HG03378 (cell line): ENCODE measurements around the gene GRM6.

Experiments used
- ATAC-seq: cut with Tn5 transposase; IDR thresholded peaks from one replicate; pipeline ENCODE4 v1.9.1; 2021; ENCODE audit warnings: mild to moderate bottlenecking, moderate library complexity; ENCODE audit not compliant: unreplicated experiment

The GRM6 gene

DNA sequence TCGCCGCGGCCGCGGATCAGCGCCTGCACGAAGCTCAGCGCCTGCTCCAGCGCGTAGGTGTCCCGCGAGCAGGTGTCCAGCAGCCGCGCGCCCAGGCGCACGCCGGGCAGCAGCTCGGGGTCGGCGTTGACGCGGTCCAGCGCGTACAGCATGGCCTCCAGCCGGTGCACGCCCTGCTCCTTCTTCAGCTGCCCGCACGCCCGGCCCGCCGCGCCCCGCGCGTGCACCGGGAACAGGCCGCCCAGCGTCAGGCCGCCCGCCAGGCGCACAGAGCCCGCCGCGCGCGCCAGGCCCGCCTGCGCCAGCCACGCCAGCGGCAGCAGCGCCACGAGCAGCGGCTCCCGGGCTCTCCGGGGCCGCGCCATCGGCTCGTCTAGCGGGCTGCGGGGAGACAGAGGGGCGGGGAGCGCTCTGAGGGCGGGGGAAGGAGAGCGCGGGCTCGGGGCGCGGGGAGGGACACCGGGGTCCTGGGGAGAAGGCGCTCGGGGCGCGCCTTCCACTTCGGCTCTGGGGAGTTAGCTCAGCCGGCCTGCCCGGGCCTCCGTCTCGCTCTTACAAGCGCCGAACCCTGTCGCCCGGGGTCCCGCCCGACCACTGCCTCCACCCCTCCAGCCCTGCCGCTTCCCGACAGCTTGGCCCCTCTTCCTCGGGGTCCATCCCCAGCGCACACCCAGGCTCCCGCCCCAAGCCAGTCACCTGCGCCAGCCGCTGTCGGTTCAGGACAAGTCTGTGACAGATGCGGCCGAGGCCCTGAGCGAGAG lies at the start of gene GRM6:
Gene GRM6, minus strand, starts transcription at position 741 of the 761 bp plus-strand sequence. Its CDS starts 376 bp downstream, at position 365.
- ATAC-seq, result no peak

DNA sequence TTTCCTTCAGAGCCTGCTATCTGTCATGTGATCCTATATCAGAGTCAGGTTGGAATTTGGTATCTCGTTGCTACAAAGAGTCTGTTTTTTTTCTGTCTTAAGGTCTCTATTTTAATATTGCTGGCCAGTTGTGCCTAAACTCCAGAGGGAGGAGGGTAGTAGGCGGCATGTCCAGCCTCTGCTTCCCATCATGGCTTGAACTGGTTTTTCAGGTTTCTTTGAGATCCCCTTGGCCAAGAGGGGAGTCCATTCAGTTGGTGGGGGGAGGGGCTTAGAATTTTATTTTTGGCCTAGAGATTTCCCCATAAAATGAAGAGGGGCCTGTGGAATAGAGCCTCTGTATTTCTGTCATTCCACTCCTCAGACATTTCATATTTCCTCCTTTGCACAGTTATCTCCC lies 49.6 kb upstream of the GRM6 start:
- no peak for ATAC-seq

DNA sequence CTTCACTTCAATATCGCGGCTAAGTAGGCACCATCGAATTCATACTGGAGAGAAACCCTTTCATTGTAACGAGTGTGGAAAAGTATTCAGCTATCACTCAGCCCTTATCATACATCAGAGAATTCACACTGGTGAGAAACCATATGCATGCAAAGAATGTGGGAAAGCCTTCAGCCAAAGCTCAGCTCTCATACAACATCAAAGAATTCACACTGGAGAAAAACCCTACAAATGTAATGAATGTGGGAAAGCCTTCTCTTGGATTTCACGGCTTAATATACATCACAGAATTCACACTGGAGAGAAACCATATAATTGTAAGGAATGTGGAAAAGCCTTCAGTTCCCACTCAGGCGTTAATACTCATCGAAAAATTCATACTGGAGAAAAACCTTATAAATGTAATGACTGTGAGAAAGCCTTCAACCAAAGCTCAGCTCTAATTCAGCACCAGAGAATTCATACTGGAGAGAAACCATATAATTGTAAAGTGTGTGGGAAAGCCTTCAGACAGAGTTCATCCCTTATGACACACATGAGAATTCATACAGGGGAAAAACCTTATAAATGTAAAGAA lies 38.0 kb upstream of the GRM6 start:
- no peak for ATAC-seq

DNA sequence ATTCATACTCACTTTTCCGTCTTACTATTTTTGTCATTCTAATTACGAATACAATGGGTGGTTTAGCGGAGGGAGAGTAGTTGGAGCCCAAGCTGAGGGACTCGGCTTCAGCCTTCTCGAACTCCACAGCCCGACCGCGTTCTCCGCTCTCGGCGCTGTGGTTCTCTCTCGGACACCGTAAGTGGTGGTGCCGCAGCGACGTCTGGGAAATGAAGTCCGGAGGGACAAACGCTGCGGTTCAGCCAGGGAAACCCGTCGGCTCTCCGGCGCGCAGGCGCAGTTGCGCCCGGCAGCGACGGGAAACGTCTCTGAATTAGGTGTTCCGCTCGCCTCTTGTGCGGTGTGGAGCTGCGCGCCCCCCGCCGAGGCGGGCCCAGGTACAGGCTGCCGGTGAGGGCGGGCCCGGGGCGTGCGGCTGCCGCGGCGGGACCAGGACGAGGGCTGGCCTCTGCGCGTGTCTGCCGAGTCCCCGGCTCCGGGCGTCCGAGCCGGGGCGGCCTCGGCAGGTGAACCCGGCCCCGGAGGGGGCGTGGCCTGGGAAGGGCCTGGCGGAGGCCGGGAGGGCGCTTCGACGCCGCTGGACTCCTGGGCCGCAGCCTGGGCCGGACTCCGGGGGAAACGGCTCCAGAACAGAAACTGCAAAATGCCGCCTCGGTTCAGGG lies 28.5 kb upstream of the GRM6 start, which contains the start of gene ZNF879:
Gene ZNF879, plus strand, starts transcription at position 277 of the 662 bp plus-strand sequence. CDS start 1,201 bp downstream, outside the sequence.
- peak; percentile 87 for ATAC-seq

DNA sequence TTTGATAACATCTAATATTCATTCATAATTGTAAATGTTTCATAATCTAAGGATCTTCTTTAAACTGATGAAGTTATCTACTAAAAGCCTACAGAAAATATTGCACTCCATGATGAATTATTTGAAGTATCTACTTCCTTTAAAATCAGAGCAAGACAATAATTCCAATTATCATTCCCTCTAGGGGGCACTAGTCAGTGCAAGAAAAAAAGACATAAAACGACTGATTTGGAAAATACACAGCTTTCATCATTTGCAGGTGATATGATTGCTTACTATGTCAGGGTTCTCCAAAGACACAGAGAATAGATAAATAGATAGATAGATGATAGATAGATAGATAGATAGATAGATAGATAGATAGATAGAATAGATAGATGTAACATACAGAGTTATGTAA lies 13.5 kb upstream of the GRM6 start:
- no peak for ATAC-seq

DNA sequence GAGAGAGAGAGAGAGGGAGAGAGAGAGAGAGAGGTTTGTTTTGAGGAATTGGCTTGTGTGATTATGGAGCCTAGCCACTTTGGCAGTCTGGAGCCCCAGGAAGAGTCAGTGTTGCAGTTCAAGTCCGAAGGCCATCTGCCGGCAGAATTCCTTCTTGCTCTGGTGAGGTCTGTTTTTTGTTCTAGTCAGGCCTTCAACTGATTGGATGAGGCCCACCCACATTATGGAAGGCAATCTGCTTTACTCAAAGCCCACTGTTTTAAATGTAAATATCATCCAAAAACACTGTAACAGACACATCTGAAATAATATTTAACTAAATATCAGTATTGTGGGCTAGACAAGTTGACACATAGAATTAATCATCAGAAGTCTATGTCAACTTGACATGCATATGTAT lies 11.4 kb upstream of the GRM6 start:
- no peak for ATAC-seq

DNA sequence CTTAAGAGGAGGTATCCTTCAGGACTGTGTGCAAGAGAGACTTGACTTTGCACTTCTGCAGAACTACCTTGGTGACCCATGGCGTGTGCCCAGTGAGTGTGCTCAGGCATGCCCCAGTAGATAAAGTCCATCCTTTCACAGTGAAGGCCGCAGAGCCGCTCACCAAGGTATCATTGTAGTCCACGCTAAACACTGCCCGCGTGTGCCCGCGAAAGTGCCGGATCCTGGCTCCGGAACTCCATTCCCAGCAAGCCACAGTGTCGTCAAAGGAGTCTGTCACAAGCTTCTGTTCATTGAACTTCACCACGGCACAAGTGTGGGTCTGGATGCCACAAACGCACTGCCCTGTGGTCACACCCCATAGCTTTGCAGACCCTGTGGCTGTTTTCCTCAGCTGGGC lies 3.3 kb upstream of the GRM6 start:
- no peak for ATAC-seq

DNA sequence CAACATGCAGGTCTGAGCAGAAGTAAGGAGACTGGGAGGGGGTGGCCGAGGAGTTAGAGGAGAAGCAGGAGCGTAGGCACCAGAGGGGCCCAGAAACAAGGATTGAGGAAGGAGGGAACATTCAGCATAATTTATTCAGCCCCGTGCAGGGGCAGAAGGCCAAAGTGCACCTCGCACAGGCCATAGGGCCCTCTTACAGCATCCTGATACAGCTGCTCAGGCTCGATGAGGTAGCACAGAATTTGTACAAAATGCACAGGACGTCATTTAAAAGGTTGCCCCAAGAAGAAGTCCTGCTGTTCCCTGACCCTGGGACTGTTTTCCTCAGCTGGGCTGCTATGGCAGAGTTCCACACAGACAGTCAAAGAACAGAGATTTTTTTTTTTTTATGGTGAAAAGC lies 2.1 kb upstream of the GRM6 start:
- no peak for ATAC-seq

DNA sequence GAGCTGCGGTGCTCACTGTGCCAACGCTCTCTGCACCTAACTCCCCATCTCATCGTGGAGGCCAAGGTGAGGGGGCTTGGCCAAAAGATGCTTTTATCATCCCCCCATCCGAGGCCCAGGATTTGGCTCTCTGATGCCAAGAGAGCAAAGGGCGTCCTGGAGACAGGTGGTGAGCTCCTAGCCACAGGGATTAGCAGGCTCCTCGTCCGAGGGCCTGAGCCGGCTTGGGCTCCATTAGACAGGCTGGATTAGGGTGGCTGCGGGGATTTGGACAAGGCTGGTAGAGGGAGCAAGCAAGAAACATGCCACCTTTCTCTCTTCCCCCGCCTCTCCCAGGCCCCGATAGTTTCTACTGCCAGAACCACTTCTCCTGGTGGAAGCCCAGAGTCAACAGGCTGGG lies 1.0 kb upstream of the GRM6 start:
- no peak for ATAC-seq

DNA sequence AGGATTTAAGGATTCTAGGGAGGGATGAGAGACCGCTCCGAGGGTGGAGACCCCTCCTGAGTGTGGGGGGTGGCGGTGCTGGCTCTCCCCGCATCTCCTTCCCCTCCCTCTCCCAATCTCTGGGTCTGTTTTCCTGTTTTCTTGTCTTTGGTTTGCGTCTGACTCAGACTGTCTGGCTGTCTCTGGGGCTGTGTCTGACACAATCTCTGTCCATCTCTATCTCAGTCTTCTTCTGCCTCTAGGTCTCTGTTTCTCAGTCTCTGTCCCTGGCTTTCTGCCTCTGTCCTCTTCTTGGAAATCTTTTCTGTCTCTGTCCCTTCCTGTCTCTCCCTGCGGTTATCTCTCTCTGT lies 196 bp upstream of the GRM6 start:
- ATAC-seq, result no peak

- no peak for ATAC-seq
Observed at GRCh38 chr5:178993955-178994579, 1.1 kb downstream of the GRM6 start.

- no peak for ATAC-seq
Observed at GRCh38 chr5:178993236-178993765, 1.8 kb downstream of the GRM6 start.

GRCh38 chr5:178992291-178992895 lies 2.7 kb downstream of the GRM6 start:
- no peak for ATAC-seq

- no peak for ATAC-seq
Observed at GRCh38 chr5:178991190-178992145, 3.7 kb downstream of the GRM6 start.

DNA sequence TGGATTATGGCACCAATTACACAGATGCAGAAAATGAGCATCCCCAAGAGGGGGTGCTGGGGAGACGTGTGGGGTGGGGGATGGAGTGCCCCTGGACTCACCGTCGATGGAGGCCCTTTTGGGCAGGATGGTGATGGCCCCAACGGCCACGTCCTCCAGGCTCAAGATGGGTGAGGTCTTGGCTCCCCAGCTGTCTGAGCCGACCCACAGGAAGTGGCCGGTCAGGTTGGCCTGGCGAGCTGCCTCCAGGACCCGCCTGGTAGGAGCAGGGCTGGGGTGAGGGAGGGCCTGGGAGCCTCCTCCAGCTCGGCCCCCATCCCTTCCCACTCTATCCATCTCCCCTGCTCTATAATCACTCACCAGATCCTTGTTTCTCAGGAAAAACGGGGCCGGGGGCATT lies 4.6 kb downstream of the GRM6 start:
- ATAC-seq, result no peak

DNA sequence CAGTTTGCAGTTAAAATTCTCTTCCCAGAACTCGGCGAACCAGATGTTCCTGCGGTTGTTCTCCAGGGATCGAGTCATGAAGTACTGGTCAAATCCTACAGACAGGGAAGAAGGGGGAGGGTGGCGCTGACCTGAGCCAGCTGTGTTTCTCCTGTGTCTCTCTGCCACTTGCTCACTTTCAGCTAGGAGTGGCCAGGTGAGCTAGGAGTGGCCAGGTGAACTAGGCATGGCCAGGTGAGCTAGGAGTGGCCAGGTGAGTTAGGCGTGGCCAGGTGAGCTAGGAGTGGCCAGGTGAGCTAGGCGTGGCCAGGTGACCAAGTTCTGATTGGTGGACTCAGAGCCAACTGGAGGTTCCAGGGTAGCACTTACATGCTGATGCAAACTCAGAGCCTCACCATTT lies 5.8 kb downstream of the GRM6 start:
- ATAC-seq, result no peak

DNA sequence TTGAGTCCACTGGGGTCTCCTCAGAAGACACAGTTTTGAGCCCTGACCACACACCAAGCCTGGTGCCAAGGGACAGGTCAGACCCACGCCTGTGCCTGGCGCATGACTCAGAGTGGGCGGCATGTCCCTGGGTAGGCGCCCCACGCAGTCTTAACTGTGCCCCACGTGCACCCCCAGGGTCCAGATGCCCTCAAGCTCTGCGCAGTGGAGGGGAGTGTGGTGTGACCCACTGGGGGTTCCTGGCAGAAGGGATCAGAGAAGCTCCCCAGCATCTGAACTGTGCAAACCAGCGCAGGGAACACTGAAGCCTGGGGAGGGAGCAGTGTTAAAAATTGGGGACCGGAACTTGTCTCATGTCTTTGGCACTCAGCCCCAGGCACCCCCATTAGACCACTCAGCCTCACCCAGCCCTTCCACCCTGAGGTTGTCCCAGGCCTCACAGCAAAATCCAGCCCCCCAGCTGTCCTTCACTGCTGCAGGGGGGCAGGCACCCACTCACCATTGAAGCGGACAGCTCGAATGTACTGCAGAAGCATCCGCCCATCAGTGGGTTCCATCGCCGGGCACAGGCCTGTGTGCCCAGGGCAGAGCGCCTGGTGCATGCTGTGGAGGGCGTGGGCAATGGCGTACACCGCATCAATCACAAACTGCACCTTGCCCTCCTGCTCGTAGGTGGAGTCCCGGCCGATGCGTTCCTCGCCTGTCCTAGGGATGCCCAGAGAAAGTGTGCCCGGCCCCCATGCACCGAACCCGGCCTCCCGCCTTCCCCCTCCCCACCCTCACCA lies 6.5 kb downstream of the GRM6 start:
- ATAC-seq, result no peak

GRCh38 chr5:178986326-178986960 lies 8.7 kb downstream of the GRM6 start:
- no peak for ATAC-seq
